ENCODE data around the gene HSPD1. TPM values are rescaled to one million over a fixed set of nuclear protein-coding genes. Genes with fewer than 3 reads are reported as not detected.

HSPD1 gene
- total RNA-seq, 1 donor from 2014 or later, result 152 TPM

- Mint-ChIP-seq H3K36me3 (ENCODE audit: low read depth) (no peaks in the 10 kb centered on the region), H3K4me3 (ENCODE audit: unreplicated experiment) (no peak overlapping the region), H3K27ac (ENCODE audit: unreplicated experiment) (no peak overlapping the region), H3K4me1 (ENCODE audit: low read depth) (no peaks in the 10 kb centered on the region), H3K27me3 (ENCODE audit: low read depth) (no peaks in the 10 kb centered on the region), H3K9me3 (ENCODE audit: low read depth) (no peaks in the 10 kb centered on the region)
- DNase-seq (ENCODE audit: low spot score), result no peak
- TF ChIP-seq CTCF (IDR thresholded peaks at IDR 0.05), result no peak
Measured at GRCh38 chr2:197442857-197443256, 56.8 kb downstream of the HSPD1 start.

- Mint-ChIP-seq H3K4me1 (ENCODE audit: low read depth) (peaks cover 23% of the 10 kb centered on the region), H3K27me3 (ENCODE audit: low read depth) (no peaks in the 10 kb centered on the region), H3K4me3 (ENCODE audit: unreplicated experiment) (no peak overlapping the region), H3K9me3 (ENCODE audit: low read depth) (no peaks in the 10 kb centered on the region), H3K36me3 (ENCODE audit: low read depth) (no peaks in the 10 kb centered on the region), H3K27ac (ENCODE audit: unreplicated experiment) (no peak overlapping the region)
- no peak for DNase-seq (ENCODE audit: low spot score)
- no peak for TF ChIP-seq CTCF (IDR thresholded peaks at IDR 0.05)
Measured at GRCh38 chr2:197437380-197437779, 62.3 kb downstream of the HSPD1 start.

Other genes with a start within 250 kb of the HSPD1 start
- 21.4 to 45.8 TPM (median 26.1 TPM) in 3 replicates for gene ANKRD44, start 189.1 kb downstream of the HSPD1 start, total RNA-seq
- 211 to 249 TPM (median 216 TPM) in 3 replicates for gene SF3B1, start 64.8 kb downstream of the HSPD1 start, total RNA-seq
- 28.5 to 33.9 TPM (median 33.5 TPM) in 3 replicates for gene COQ10B, start 46.3 kb downstream of the HSPD1 start, total RNA-seq
- 55.2 to 99.6 TPM (median 55.4 TPM) in 3 replicates for gene HSPE1, start 539 bp upstream of the HSPD1 start, total RNA-seq
- gene MOB4, start 16.2 kb upstream of the HSPD1 start, total RNA-seq, result 30.8 to 32.8 TPM (median 32.3 TPM) in 3 replicates
- gene RFTN2, start 175.7 kb upstream of the HSPD1 start, total RNA-seq, result 11.5 to 28.5 TPM (median 13.6 TPM) in 3 replicates
- 2.9 to 4.0 TPM (median 3.1 TPM) in 3 replicates for gene MARS2, start 205.5 kb upstream of the HSPD1 start, total RNA-seq

Data from chondrocyte (in vitro differentiated cells).